SJCRH30 (cell line): ENCODE measurements around the gene MBNL3. TPM values are rescaled to one million over a fixed set of nuclear protein-coding genes. Genes with fewer than 3 reads are reported as not detected.

ENCODE experiments used
- DNase-seq, 2 experiments: peaks; one replicate each; pipeline ENCODE4 v3.0.0-alpha.2; 2015 to 2020
- H3K27ac ChIP-seq: fragments of 250-450 bp; sonication (Bioruptor Pico); 2 replicates; pipeline ENCODE4 v1.5.1; 2020; ENCODE audit warnings: mild to moderate bottlenecking, moderate library complexity
- H3K27me3 ChIP-seq: fragments of 250-450 bp; sonication (Bioruptor Pico); 2 replicates; pipeline ENCODE4 v1.5.1; 2020; ENCODE audit warnings: mild to moderate bottlenecking, moderate library complexity
- H3K36me3 ChIP-seq: fragments of 250-450 bp; sonication (Bioruptor Pico); 2 replicates; pipeline ENCODE4 v1.5.1; 2020; ENCODE audit warnings: mild to moderate bottlenecking, moderate library complexity
- H3K4me1 ChIP-seq: fragments of 250-450 bp; sonication (Bioruptor Pico); 2 replicates; pipeline ENCODE4 v1.5.1; 2020; ENCODE audit warnings: mild to moderate bottlenecking, moderate library complexity
- H3K4me3 ChIP-seq: fragments of 250-450 bp; sonication (Bioruptor Pico); 2 replicates; pipeline ENCODE4 v1.5.1; 2020; ENCODE audit warnings: mild to moderate bottlenecking, moderate library complexity
- H3K9me3 ChIP-seq: fragments of 250-450 bp; sonication (Bioruptor Pico); replicated peaks from 2 replicates; pipeline ENCODE4 v1.5.1; 2020; ENCODE audit warnings: mild to moderate bottlenecking, moderate library complexity
- total RNA-seq: library from RNA; depleted of rRNA; stranded (reverse); fragments of >200 nt; shearing (Covaris generic); gene quantifications from 2 replicates; pipeline ENCODE4 v1.2.3, GENCODE V29; 2014

MBNL3 gene
- total RNA-seq, 1 experiment from 2014 or later, result 29.9 TPM

GRCh38 chrX:132390792-132391191 lies 98.0 kb downstream of the MBNL3 start:
- Histone ChIP-seq H3K4me1 (no peaks in the 10 kb centered on the region), H3K4me3 (no peak overlapping the region), H3K27me3 (no peaks in the 10 kb centered on the region), H3K27ac (no peak overlapping the region), H3K36me3 (no peaks in the 10 kb centered on the region), H3K9me3 (no peaks in the 10 kb centered on the region)
- DNase-seq, result no peak

GRCh38 chrX:132389480-132389879 lies 99.4 kb downstream of the MBNL3 start:
- Histone ChIP-seq H3K4me3 (no peak overlapping the region), H3K27me3 (no peaks in the 10 kb centered on the region), H3K27ac (no peak overlapping the region), H3K36me3 (no peaks in the 10 kb centered on the region), H3K9me3 (no peaks in the 10 kb centered on the region), H3K4me1 (no peaks in the 10 kb centered on the region)
- no peak for DNase-seq

- no peaks in the 10 kb centered on the region for H3K36me3 ChIP-seq
- H3K4me1 ChIP-seq, result no peaks in the 10 kb centered on the region
- H3K27me3 ChIP-seq, result no peaks in the 10 kb centered on the region
- DNase-seq, result no peak
- H3K4me3 ChIP-seq, result no peak overlapping the region
- no peak overlapping the region for H3K27ac ChIP-seq
- H3K9me3 ChIP-seq, result no peaks in the 10 kb centered on the region
These were observed 100.5 kb downstream of the MBNL3 start for GRCh38 chrX:132388371-132388770.

- Histone ChIP-seq H3K9me3 (peaks cover 8% of the 10 kb centered on the region), H3K36me3 (no peaks in the 10 kb centered on the region), H3K27me3 (no peaks in the 10 kb centered on the region), H3K4me3 (no peak overlapping the region), H3K4me1 (no peaks in the 10 kb centered on the region), H3K27ac (no peak overlapping the region)
- DNase-seq, result no peak
These were observed 104.5 kb downstream of the MBNL3 start for GRCh38 chrX:132384301-132384700.

- Histone ChIP-seq H3K9me3 (peaks cover 14% of the 10 kb centered on the region), H3K27ac (no peak overlapping the region), H3K4me1 (no peaks in the 10 kb centered on the region)
These were observed 106.8 kb downstream of the MBNL3 start for GRCh38 chrX:132382068-132382467.

GRCh38 chrX:132378281-132378680 lies 110.6 kb downstream of the MBNL3 start:
- H3K4me3 ChIP-seq, result peak overlapping the region; percentile 24
- H3K36me3 ChIP-seq, result no peaks in the 10 kb centered on the region
- H3K4me1 ChIP-seq, result no peaks in the 10 kb centered on the region
- DNase-seq, result no peak
- peaks cover 14% of the 10 kb centered on the region for H3K9me3 ChIP-seq
- H3K27ac ChIP-seq, result no peak overlapping the region
- no peaks in the 10 kb centered on the region for H3K27me3 ChIP-seq

More at GRCh38 chrX:132382068-132382467, 106.8 kb downstream of the MBNL3 start:
- H3K36me3 ChIP-seq, result no peaks in the 10 kb centered on the region
- H3K4me3 ChIP-seq, result no peak overlapping the region
- no peaks in the 10 kb centered on the region for H3K27me3 ChIP-seq
- DNase-seq, result no peak

- no peak overlapping the region for H3K4me3 ChIP-seq
- no peak for DNase-seq
These were observed 112.9 kb downstream of the MBNL3 start for GRCh38 chrX:132375941-132376340.

GRCh38 chrX:132373610-132374009 lies 115.2 kb downstream of the MBNL3 start:
- Histone ChIP-seq H3K4me1 (no peaks in the 10 kb centered on the region), H3K4me3 (no peak overlapping the region), H3K27me3 (no peaks in the 10 kb centered on the region), H3K27ac (no peak overlapping the region), H3K9me3 (peaks cover 1% of the 10 kb centered on the region; the same call in 1 of the 2 replicates), H3K36me3 (no peaks in the 10 kb centered on the region)
- no peak for DNase-seq

More at GRCh38 chrX:132375941-132376340, 112.9 kb downstream of the MBNL3 start:
- H3K36me3 ChIP-seq, result no peaks in the 10 kb centered on the region
- H3K9me3 ChIP-seq, result peaks cover 14% of the 10 kb centered on the region
- H3K27ac ChIP-seq, result no peak overlapping the region
- H3K4me1 ChIP-seq, result no peaks in the 10 kb centered on the region
- no peaks in the 10 kb centered on the region for H3K27me3 ChIP-seq

GRCh38 chrX:132369617-132370326 lies 119.1 kb downstream of the MBNL3 start:
- Histone ChIP-seq H3K36me3 (no peaks in the 10 kb centered on the region), H3K27me3 (no peaks in the 10 kb centered on the region), H3K4me3 (no peak overlapping the region), H3K4me1 (no peaks in the 10 kb centered on the region), H3K27ac (no peak overlapping the region), H3K9me3 (no peaks in the 10 kb centered on the region)
- no peak for DNase-seq

- H3K9me3 ChIP-seq, result no peaks in the 10 kb centered on the region
- H3K4me3 ChIP-seq, result no peak overlapping the region
- H3K27me3 ChIP-seq, result no peaks in the 10 kb centered on the region
These were observed 120.9 kb downstream of the MBNL3 start for GRCh38 chrX:132367984-132368383.

GRCh38 chrX:132367314-132367713 lies 121.5 kb downstream of the MBNL3 start:
- H3K36me3 ChIP-seq, result no peaks in the 10 kb centered on the region
- no peaks in the 10 kb centered on the region for H3K9me3 ChIP-seq
- H3K4me1 ChIP-seq, result no peaks in the 10 kb centered on the region
- no peaks in the 10 kb centered on the region for H3K27me3 ChIP-seq
- H3K27ac ChIP-seq, result no peak overlapping the region
- H3K4me3 ChIP-seq, result no peak overlapping the region
- no peak for DNase-seq

More at GRCh38 chrX:132367984-132368383, 120.9 kb downstream of the MBNL3 start:
- Histone ChIP-seq H3K4me1 (no peaks in the 10 kb centered on the region), H3K27ac (no peak overlapping the region), H3K36me3 (no peaks in the 10 kb centered on the region)
- no peak for DNase-seq

- Histone ChIP-seq H3K9me3 (no peaks in the 10 kb centered on the region), H3K36me3 (no peaks in the 10 kb centered on the region), H3K27ac (no peak overlapping the region), H3K4me3 (no peak overlapping the region), H3K4me1 (no peaks in the 10 kb centered on the region), H3K27me3 (no peaks in the 10 kb centered on the region)
- DNase-seq, result no peak
These were observed 123.3 kb downstream of the MBNL3 start for GRCh38 chrX:132365490-132365889.

- no peak overlapping the region for H3K4me3 ChIP-seq
- DNase-seq, result no peak
- no peaks in the 10 kb centered on the region for H3K9me3 ChIP-seq
- H3K27me3 ChIP-seq, result no peaks in the 10 kb centered on the region
- H3K27ac ChIP-seq, result no peak overlapping the region
- no peaks in the 10 kb centered on the region for H3K36me3 ChIP-seq
- no peaks in the 10 kb centered on the region for H3K4me1 ChIP-seq
These were observed 124.5 kb downstream of the MBNL3 start for GRCh38 chrX:132364313-132364712.

- no peaks in the 10 kb centered on the region for H3K9me3 ChIP-seq
- H3K4me3 ChIP-seq, result no peak overlapping the region
- no peaks in the 10 kb centered on the region for H3K27me3 ChIP-seq
- DNase-seq, result no peak
- H3K27ac ChIP-seq, result no peak overlapping the region
- no peaks in the 10 kb centered on the region for H3K36me3 ChIP-seq
- no peaks in the 10 kb centered on the region for H3K4me1 ChIP-seq
These were observed 135.4 kb downstream of the MBNL3 start for GRCh38 chrX:132353430-132353829.

- Histone ChIP-seq H3K36me3 (no peaks in the 10 kb centered on the region), H3K4me3 (no peak overlapping the region), H3K27me3 (no peaks in the 10 kb centered on the region), H3K9me3 (no peaks in the 10 kb centered on the region), H3K4me1 (no peaks in the 10 kb centered on the region), H3K27ac (no peak overlapping the region)
- DNase-seq, result no peak
These were observed 152.7 kb downstream of the MBNL3 start for GRCh38 chrX:132336172-132336571.

GRCh38 chrX:132333351-132333750 lies 155.5 kb downstream of the MBNL3 start:
- Histone ChIP-seq H3K4me3 (no peak overlapping the region), H3K36me3 (no peaks in the 10 kb centered on the region), H3K27ac (no peak overlapping the region), H3K4me1 (no peaks in the 10 kb centered on the region), H3K27me3 (no peaks in the 10 kb centered on the region), H3K9me3 (no peaks in the 10 kb centered on the region)
- DNase-seq, result no peak
